Hair follicle dermal papilla cell (primary cell): ENCODE measurements around the gene PDE12. TPM values are rescaled to one million over a fixed set of nuclear protein-coding genes. Genes with fewer than 3 reads are reported as not detected.

Experiments used
- small RNA-seq: library from RNA; depleted of rRNA; stranded (forward); fragments of <200 nt; gene quantifications from one replicate; pipeline ENCODE3, GENCODE V24; 2012
- total RNA-seq: library from RNA; depleted of rRNA; stranded (reverse); fragments of >200 nt; gene quantifications from 2 replicates; pipeline ENCODE4 v1.2.3, GENCODE V29; 2012

The PDE12 gene, protein sequence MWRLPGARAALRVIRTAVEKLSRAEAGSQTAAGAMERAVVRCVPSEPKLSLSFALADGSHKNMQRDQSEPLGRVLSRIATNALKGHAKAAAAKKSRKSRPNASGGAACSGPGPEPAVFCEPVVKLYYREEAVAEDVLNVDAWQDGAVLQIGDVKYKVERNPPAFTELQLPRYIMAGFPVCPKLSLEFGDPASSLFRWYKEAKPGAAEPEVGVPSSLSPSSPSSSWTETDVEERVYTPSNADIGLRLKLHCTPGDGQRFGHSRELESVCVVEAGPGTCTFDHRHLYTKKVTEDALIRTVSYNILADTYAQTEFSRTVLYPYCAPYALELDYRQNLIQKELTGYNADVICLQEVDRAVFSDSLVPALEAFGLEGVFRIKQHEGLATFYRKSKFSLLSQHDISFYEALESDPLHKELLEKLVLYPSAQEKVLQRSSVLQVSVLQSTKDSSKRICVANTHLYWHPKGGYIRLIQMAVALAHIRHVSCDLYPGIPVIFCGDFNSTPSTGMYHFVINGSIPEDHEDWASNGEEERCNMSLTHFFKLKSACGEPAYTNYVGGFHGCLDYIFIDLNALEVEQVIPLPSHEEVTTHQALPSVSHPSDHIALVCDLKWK
- total RNA-seq, result 26.0 and 29.9 TPM in 2 replicates

DNA sequence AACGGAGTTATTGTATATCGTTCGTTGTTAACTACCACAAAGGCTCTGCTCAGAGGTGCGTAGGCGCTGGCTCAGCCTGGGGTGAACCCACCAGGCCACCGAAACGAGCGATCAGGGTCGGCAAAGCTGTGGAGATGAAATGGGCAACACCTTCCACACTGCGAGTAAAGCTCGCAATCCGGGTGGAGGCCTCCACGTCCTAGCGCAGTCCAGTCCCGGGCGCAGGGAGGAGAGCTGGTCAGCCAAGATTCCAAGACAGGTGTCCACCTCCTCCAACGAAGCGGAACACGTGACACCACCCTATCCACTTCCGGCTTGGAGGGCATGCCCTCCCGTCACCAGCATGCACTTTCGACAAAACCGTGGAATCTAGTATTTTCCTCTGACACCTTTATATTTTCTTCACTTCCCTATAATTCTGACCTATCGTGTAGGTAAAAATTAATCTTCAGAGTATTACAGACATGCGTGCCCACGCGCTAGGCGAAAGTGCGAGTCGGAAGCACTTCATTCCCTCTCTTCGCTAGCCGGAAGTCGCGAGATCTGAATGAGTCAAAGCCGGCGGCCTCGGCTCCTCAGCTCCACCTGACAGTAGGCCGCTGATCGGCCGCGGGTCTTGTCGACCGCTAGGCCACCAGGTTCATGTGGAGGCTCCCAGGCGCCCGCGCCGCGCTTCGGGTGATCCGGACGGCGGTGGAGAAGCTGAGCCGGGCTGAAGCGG, at the start of gene PDE12:
Gene PDE12, plus strand, starts transcription at position 537 of the 721 bp plus-strand sequence. Its CDS starts 106 bp downstream, at position 643.

DNA sequence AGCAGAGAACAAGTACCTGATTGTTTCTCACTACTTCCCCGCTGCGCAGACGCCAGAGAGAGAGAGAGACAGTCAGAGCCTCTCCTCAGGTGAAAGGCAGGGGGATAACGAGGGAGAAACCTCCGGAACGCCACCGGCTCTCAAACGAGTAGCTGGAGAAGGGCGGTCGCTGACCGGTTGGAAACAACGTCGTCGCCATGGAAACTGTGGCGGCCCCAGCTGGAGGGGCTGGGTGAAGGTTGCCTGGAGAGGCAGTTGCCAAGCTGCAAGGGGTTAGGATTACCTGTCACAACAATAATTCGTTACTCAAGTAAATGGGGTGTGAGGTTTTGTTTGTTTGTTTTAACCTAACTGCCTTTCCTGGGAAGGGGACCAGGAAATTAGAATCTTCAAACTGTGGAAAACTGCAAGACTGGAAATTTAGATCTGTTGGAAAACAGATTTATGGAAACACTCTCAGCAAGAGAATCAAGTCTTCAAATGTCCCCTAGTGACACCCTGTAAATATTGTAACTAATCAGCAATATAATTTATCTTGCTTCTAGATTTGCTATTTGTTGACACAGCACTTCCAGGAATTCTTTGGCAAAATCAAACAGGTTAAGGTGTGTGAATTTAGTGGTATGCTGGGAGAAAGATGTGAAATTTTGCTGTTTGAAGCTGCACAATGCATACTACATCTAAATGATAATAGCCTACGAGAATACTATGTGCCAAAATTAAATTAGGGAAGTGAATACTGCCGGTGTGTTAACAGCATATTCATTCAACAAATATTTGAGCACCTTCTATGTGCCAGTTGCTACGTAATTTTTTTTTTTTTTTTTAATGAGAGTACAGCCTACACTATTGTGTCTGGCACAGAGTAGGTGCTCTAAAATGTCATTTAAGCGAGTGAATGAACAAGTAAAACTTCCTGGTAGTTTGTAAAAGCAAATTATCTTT, 11.6 kb upstream of the PDE12 start, which contains the start of gene DNAH12:
Gene DNAH12, minus strand, starts transcription at position 164 of the 945 bp plus-strand sequence. CDS start 1,474 bp downstream, outside the sequence.

GRCh38 chr3:57597127-57597923, 41.3 kb downstream of the PDE12 start, which contains the start of gene ARF4:
ARF4 (minus strand) TSS chr3:57597344; CDS start chr3:57597140, 204 bp downstream.

Small RNA genes within 50 kb of the gene (small RNA-seq; reads per million reads assigned to genes)
- gene RNU6-108P, result not detected
- not detected for gene RNU6-1181P
- gene RNU6-483P, result not detected

Other genes starting within 250 kb of the PDE12 start
- gene DNAH12, start 11.9 kb upstream of the PDE12 start, total RNA-seq, result under 0.01 and 0.12 TPM in 2 replicates
- 276 and 298 TPM in 2 replicates for gene ARF4, start 41.1 kb downstream of the PDE12 start, total RNA-seq
- 16.3 and 22.4 TPM in 2 replicates for gene DENND6A, start 136.8 kb downstream of the PDE12 start, total RNA-seq
- gene SLMAP, start 200.0 kb downstream of the PDE12 start, total RNA-seq, result 39.5 and 47.9 TPM in 2 replicates